Endodermal cell (in vitro differentiated cells): Measurements from ENCODE around the gene CALML3. TPM values are rescaled to one million over a fixed set of nuclear protein-coding genes. Genes with fewer than 3 reads are reported as not detected.

Experiments
- DNase-seq: peaks from one replicate; pipeline ENCODE4 v3.0.0-alpha.2; 2017
- H3K27ac ChIP-seq: 2 replicates; pipeline ENCODE4 v1.5.1; 2013; ENCODE audit warnings: mild to moderate bottlenecking, low read depth, low read length, moderate library complexity
- H3K27me3 ChIP-seq: 2 replicates; pipeline ENCODE4 v1.6.1; 2013; ENCODE audit warnings: mild to moderate bottlenecking, low read length, moderate library complexity; ENCODE audit not compliant: insufficient read depth, control insufficient read depth, poor library complexity, severe bottlenecking
- H3K36me3 ChIP-seq: 2 replicates; pipeline ENCODE4 v1.7.0; 2013; ENCODE audit warnings: mild to moderate bottlenecking, low read length, moderate library complexity; ENCODE audit not compliant: control insufficient read depth, insufficient read depth
- H3K4me1 ChIP-seq: one replicate; pipeline ENCODE4 v1.7.0; 2013; ENCODE audit warnings: low read length; ENCODE audit not compliant: control insufficient read depth, insufficient read depth
- H3K4me3 ChIP-seq: 2 replicates; pipeline ENCODE4 v1.5.1; 2013; ENCODE audit warnings: mild to moderate bottlenecking, low read length, moderate library complexity
- H3K9ac ChIP-seq: 2 replicates; pipeline ENCODE4 v1.6.1; 2013; ENCODE audit warnings: mild to moderate bottlenecking, low read length, moderate library complexity; ENCODE audit not compliant: poor library complexity, severe bottlenecking; ENCODE audit errors: extremely low read depth
- H3K9me3 ChIP-seq: 2 replicates; pipeline ENCODE4 v1.6.1; 2013; ENCODE audit warnings: mild to moderate bottlenecking, low read length, moderate library complexity; ENCODE audit not compliant: control insufficient read depth
- H3K27ac Mint-ChIP-seq: 2 replicates; pipeline ENCODE4 v1.8.0; 2020; ENCODE audit warnings: mixed read lengths
- H3K27me3 Mint-ChIP-seq: 2 replicates; pipeline ENCODE4 v1.8.0; 2021; ENCODE audit warnings: mild to moderate bottlenecking, mixed read lengths; ENCODE audit not compliant: insufficient read depth
- H3K36me3 Mint-ChIP-seq: 2 replicates; pipeline ENCODE4 v1.8.0; 2020; ENCODE audit warnings: low read depth, mixed read lengths
- H3K4me1 Mint-ChIP-seq: 2 replicates; pipeline ENCODE4 v1.8.0; 2020; ENCODE audit warnings: mixed read lengths
- H3K4me3 Mint-ChIP-seq: 2 replicates; pipeline ENCODE4 v1.8.0; 2020; ENCODE audit warnings: mild to moderate bottlenecking, moderate library complexity, mixed read lengths
- H3K9me3 Mint-ChIP-seq: 2 replicates; pipeline ENCODE4 v1.8.0; 2020; ENCODE audit warnings: mild to moderate bottlenecking, mixed read lengths
- WGBS, 2 experiments: methylation state at CpG; one replicate each; pipeline versions ENCODE4 v1.1.5 to v1.1.7; 2013; ENCODE audit warnings: missing lambda C conversion rate in 2 of 2, mixed read lengths in 1 of 2; ENCODE audit not compliant: insufficient coverage in 1 of 2, insufficient read length in 1 of 2; 5-methylcytosine and 5-hydroxymethylcytosine counted together
- total RNA-seq, 2 donors: library from RNA; stranded (reverse); fragmentation: NEBNext Ultra II Directional in 1 of 2; extraction: Animal tissue kit (Norgen Biotek cat#: 25700) in 1 of 2; gene quantifications; 2 replicates in 1 of 2; 3 replicates in 1 of 2; pipeline ENCODE4 v1.2.1, GENCODE V29; 2021
- TF ChIP-seq, protein P1 (sequence below): fragments of 200-600 bp; sonication (generic); conservative IDR thresholded peaks from 2 replicates; pipeline ENCODE4 v1.5.0; 2021; ENCODE audit warnings: antibody characterized with exemption, mild to moderate bottlenecking

The CALML3 gene
- total RNA-seq, 2 donors from 2014 or later: not detected

DNA sequence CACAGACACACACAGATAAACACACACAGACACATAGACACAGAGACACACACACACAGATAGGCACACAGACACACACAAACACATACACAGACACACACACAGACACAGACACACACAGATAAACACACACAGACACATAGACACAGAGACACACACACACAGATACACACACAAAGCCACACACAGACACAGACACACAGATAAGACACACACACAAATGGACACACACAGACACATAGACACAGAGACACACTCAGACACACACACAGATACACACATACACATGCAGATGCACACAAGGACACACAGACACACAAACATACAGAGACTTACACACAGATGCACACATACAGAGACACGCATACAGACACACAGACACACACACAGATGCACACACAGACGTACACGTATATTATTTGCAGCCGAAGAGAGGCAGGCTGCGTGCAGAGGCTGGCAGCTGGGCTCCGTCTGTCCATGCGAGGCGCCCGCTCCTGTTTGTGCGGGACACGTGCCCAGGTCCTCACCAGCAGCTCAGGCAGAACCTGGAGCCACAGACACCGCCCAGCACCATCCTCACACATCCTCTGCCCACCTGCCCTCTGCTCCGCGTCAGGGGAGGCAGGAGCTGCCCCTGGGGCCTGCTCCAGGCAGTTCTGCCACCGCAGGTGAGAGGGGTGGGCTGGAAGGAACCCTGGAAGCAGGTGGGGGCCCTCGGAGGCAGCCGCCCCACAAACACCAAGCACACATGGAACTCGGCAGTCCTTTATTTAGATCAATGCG, 26.6 kb upstream of the CALML3 start:
- 80 to 95% methylated on average over 1 to 19 of the region's 19 CpGs for WGBS, 2 experiments
- H3K9ac ChIP-seq: no peak overlapping the region
- no peaks in the 10 kb centered on the region for H3K27me3 ChIP-seq
- Mint-ChIP-seq H3K9me3 (no peaks in the 10 kb centered on the region), H3K4me1 (peaks cover 12% of the 10 kb centered on the region), H3K36me3 (no peaks in the 10 kb centered on the region), H3K27ac (no peak overlapping the region), H3K4me3 (no peak overlapping the region), H3K27me3 (peaks cover 7% of the 10 kb centered on the region)
- no peak overlapping the region for H3K4me3 ChIP-seq
- H3K9me3 ChIP-seq: no peaks in the 10 kb centered on the region
- no peaks in the 10 kb centered on the region for H3K36me3 ChIP-seq
- TF ChIP-seq, protein P1, sequence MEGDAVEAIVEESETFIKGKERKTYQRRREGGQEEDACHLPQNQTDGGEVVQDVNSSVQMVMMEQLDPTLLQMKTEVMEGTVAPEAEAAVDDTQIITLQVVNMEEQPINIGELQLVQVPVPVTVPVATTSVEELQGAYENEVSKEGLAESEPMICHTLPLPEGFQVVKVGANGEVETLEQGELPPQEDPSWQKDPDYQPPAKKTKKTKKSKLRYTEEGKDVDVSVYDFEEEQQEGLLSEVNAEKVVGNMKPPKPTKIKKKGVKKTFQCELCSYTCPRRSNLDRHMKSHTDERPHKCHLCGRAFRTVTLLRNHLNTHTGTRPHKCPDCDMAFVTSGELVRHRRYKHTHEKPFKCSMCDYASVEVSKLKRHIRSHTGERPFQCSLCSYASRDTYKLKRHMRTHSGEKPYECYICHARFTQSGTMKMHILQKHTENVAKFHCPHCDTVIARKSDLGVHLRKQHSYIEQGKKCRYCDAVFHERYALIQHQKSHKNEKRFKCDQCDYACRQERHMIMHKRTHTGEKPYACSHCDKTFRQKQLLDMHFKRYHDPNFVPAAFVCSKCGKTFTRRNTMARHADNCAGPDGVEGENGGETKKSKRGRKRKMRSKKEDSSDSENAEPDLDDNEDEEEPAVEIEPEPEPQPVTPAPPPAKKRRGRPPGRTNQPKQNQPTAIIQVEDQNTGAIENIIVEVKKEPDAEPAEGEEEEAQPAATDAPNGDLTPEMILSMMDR: no peak
- no peak for DNase-seq
- H3K27ac ChIP-seq: no peak overlapping the region
- H3K4me1 ChIP-seq: peaks cover 3% of the 10 kb centered on the region

DNA sequence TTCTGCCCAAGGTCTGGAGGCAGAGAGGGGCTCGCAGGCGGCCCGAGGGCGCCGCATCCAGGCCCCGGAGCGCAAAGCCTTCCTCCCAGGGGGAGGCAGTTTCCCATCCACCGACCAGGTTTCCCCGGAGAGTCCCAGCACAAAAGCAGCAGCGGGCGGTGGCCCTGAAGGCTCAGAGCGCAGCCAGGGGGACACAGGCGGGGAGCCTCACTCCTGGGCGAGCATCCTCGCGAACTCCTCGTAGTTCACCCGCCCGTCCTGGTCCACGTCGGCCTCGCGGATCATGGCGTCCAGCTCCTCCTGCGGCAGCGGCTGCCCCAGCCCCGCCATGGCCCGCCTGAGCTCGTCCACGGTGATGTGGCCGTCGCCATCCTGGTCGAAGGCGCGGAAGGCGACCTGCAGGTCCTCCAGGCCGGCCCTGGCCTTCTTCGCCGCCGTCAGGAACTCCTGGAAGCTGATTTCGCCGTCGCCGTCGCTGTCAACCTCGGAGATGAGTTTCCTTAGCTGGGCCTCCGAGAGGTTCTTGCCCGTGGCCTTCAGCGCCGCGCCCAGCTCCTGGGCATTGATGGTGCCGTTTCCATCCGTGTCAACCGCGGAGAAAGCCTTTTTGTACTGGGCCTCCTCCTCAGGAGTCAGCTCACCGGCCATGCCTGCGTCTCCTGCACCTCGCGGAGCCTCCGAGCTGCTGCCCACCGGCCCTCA, 25.8 kb upstream of the CALML3 start:
- Histone ChIP-seq H3K36me3 (no peaks in the 10 kb centered on the region), H3K4me3 (no peak overlapping the region), H3K9me3 (no peaks in the 10 kb centered on the region), H3K4me1 (no peaks in the 10 kb centered on the region), H3K27me3 (no peaks in the 10 kb centered on the region), H3K27ac (no peak overlapping the region), H3K9ac (no peak overlapping the region)
- TF ChIP-seq, protein P1: no peak
- H3K36me3 Mint-ChIP-seq: no peaks in the 10 kb centered on the region
- H3K27ac Mint-ChIP-seq: no peak overlapping the region
- no peak overlapping the region for H3K4me3 Mint-ChIP-seq
- no peaks in the 10 kb centered on the region for H3K9me3 Mint-ChIP-seq
- WGBS, 2 experiments: 92 to 94% methylated on average over 52 to 61 of the region's 61 CpGs
- peaks cover 7% of the 10 kb centered on the region for H3K27me3 Mint-ChIP-seq
- H3K4me1 Mint-ChIP-seq: peaks cover 7% of the 10 kb centered on the region
- DNase-seq: no peak

DNA sequence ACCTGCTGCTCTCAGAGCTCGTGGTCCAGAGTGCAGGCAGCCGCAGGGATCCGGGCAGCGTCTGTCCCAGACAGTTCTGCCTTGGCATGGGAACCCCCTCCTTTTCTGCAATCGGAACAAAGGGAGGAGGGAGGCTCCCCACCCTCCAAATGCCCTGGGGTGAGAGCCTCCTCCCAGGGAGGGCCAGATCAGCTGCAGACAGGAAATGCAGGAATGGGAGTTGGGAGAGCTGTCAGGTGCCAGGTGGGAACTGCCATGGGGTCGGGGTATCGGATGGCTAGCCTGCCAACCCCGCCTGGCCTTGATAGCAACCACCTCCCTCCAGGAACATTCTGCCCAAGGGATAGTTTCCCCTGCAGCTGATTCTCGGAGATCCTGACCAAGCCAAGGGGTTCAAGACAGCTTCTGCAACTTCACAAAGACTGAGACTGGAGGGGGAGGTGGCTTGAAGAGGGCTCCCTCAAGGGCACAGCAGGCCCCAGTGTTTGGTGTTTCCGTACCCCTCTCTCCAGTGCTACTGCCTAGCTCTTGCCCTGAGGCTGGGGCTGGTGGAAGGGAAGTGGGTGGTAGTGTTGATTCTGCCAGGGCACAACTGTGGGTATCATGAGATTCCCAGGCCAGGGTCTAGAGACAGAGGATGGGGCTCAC, 25.1 kb upstream of the CALML3 start, which contains the start of gene CALML5:
Gene CALML5 (minus strand): TSS at position 78 of the 648 bp plus-strand sequence. CDS start 132 bp downstream, outside the sequence.
- no peak within 1 kb of the TSS for H3K4me3 Mint-ChIP-seq
- Histone ChIP-seq H3K9me3 (no peaks in the 10 kb centered on the region), H3K4me1 (no peaks in the 10 kb centered on the region), H3K36me3 (no peaks in the 10 kb centered on the region), H3K4me3 (no peak within 1 kb of the TSS), H3K9ac (no peak within 1 kb of the TSS), H3K27me3 (no peaks in the 10 kb centered on the region), H3K27ac (no peak within 1 kb of the TSS)
- no peak for DNase-seq
- H3K4me1 Mint-ChIP-seq: peaks cover 3% of the 10 kb centered on the region
- TF ChIP-seq, protein P1: no peak
- WGBS, 2 experiments: 60 to 91% methylated on average over 1 to 10 of the region's 10 CpGs
- H3K27ac Mint-ChIP-seq: no peak within 1 kb of the TSS
- no peaks in the 10 kb centered on the region for H3K9me3 Mint-ChIP-seq
- peaks cover 7% of the 10 kb centered on the region for H3K27me3 Mint-ChIP-seq
- no peaks in the 10 kb centered on the region for H3K36me3 Mint-ChIP-seq
